Measurements from ENCODE around the gene STAG1. TPM values are rescaled to one million over a fixed set of nuclear protein-coding genes. Genes with fewer than 3 reads are reported as not detected.

Gene STAG1
- total RNA-seq, 1 experiment from 2014 or later, result 34.6 TPM

DNA sequence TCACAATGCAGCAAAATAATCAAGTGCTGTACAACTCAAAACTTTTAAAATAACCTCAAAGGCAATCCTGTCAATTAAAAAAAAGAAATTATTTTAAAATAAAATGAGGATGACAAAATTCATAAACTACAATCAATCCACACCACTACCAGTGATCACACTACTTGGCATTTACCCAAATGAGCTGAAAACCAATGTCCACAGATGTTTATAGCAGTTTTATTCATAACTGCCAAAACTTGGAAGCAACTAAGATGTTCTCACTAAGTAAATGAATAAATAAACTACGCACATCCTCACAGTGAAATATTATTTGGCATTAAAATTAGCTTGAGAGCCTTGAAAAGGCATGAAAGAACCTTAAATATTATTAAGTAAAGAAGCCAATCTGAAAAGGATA is 121.3 kb downstream of the STAG1 start:
- Histone ChIP-seq H2BK20ac (ENCODE audit: low read depth, low read length, poor library complexity, severe bottlenecking) (no peak overlapping the region), H4K91ac (ENCODE audit: insufficient read length, low read depth, low read length) (no peak overlapping the region), H3K4ac (ENCODE audit: low read depth, low read length) (no peak overlapping the region), H3K14ac (ENCODE audit: insufficient read depth, low read length) (no peak overlapping the region), H2BK12ac (ENCODE audit: insufficient read length, low read depth, low read length) (no peak overlapping the region), H3K18ac (ENCODE audit: insufficient read length, low read depth, low read length) (no peak overlapping the region), H3K27me3 (ENCODE audit: insufficient read depth, low read length) (no peaks in the 10 kb centered on the region), H3K9me3 (ENCODE audit: control insufficient read depth, low read depth, low read length) (no peaks in the 10 kb centered on the region), H3K4me1 (ENCODE audit: insufficient read depth, low read length) (no peaks in the 10 kb centered on the region; the same call in 1 of the 2 replicates), H2AK5ac (ENCODE audit: insufficient read length, low read length) (no peak overlapping the region), H3K9ac (ENCODE audit: extremely low read depth, insufficient read length, low read length) (no peak overlapping the region), H3K79me2 (ENCODE audit: insufficient read depth, low read length) (0 out of 2 replicates have a peak, but pooled peaks cover 3% of the 10 kb centered on the region), H3K23me2 (ENCODE audit: insufficient read length, low read depth, low read length, poor library complexity, severe bottlenecking) (no peaks in the 10 kb centered on the region), H3K79me1 (ENCODE audit: insufficient read depth, low read depth, low read length, poor library complexity, severe bottlenecking) (peaks cover 2% of the 10 kb centered on the region), H2BK120ac (ENCODE audit: low read depth, low read length, poor library complexity, severe bottlenecking) (no peak overlapping the region), H3T11ph (ENCODE audit: low read length) (no peak overlapping the region), H2BK5ac (ENCODE audit: insufficient read length, low read length) (no peak overlapping the region), H4K20me1 (ENCODE audit: control insufficient read depth, insufficient read depth, insufficient read length) (no peaks in the 10 kb centered on the region), H3K23ac (ENCODE audit: insufficient read length, low read depth, low read length) (no peak overlapping the region), H2BK15ac (ENCODE audit: low read depth, low read length) (no peak overlapping the region), H4K5ac (ENCODE audit: insufficient read length, low read depth, low read length) (no peak overlapping the region), H3K27ac (ENCODE audit: insufficient read length, low read depth, low read length) (no peak overlapping the region), H2AFZ (ENCODE audit: low read length) (no peak overlapping the region), H3K56ac (ENCODE audit: insufficient read length, low read depth, low read length) (no peak overlapping the region), H3K4me2 (ENCODE audit: insufficient read depth, insufficient read length, low read length) (no peak overlapping the region), H4K8ac (replicated peaks; ENCODE audit: insufficient read length, low read depth, low read length) (no peak overlapping the region)
- no peak for DNase-seq
- Mint-ChIP-seq H3K4me3 (no peak overlapping the region), H3K9me3 (no peaks in the 10 kb centered on the region), H3K27me3 (ENCODE audit: low read depth) (no peaks in the 10 kb centered on the region), H3K27ac (no peak overlapping the region), H3K4me1 (peaks cover 19 to 21% of the 10 kb centered on the region in 2 experiments), H3K36me3 (ENCODE audit: insufficient read depth in 1 of 3, low read depth in 3 of 3) (peaks cover 2 to 7% (median 2%) of the 10 kb centered on the region in 3 experiments; a peak in 2 of 7 replicates)
- TF ChIP-seq, protein P1, sequence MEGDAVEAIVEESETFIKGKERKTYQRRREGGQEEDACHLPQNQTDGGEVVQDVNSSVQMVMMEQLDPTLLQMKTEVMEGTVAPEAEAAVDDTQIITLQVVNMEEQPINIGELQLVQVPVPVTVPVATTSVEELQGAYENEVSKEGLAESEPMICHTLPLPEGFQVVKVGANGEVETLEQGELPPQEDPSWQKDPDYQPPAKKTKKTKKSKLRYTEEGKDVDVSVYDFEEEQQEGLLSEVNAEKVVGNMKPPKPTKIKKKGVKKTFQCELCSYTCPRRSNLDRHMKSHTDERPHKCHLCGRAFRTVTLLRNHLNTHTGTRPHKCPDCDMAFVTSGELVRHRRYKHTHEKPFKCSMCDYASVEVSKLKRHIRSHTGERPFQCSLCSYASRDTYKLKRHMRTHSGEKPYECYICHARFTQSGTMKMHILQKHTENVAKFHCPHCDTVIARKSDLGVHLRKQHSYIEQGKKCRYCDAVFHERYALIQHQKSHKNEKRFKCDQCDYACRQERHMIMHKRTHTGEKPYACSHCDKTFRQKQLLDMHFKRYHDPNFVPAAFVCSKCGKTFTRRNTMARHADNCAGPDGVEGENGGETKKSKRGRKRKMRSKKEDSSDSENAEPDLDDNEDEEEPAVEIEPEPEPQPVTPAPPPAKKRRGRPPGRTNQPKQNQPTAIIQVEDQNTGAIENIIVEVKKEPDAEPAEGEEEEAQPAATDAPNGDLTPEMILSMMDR (conservative IDR thresholded peaks at IDR 0.05), result no peak
- whole genome bisulfite sequencing (ENCODE audit: extremely low coverage, insufficient read length, low lambda C conversion rate), result no CpG with 5 or more reads among the region's 1 CpG

Measured in H9 (cell line).